ENCODE data around the gene RPUSD1.

DNA sequence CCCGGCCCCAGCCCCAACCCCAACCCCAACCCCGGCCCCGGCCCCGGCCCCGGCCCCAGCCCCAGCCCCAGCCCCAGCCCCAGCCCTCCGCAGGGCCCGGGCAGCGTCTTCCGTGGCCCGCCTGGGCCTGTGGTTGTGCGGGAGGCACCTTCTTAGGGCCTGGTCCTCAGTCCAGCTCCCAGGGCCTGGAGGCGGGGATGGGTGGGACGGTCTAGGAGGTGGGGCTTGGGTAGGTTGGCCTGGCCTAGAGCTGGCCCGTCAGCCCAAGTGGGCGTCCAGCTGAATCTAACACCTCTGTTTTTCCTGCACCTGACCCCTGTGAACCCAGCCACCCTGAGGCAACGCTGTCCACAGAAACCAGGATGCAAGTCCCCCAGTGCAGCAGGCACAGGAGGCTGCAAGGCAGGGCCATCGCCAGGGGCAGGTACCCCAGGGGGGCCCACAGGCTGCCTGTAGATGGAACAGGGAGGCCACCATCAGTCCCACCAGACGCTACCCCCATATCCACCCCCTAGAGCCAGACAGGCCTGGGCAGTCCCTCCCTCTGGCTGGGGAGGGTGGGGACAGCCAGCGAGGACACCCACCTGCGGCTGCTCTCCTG, 18.9 kb downstream of the RPUSD1 start:
- TF ChIP-seq, protein P1, sequence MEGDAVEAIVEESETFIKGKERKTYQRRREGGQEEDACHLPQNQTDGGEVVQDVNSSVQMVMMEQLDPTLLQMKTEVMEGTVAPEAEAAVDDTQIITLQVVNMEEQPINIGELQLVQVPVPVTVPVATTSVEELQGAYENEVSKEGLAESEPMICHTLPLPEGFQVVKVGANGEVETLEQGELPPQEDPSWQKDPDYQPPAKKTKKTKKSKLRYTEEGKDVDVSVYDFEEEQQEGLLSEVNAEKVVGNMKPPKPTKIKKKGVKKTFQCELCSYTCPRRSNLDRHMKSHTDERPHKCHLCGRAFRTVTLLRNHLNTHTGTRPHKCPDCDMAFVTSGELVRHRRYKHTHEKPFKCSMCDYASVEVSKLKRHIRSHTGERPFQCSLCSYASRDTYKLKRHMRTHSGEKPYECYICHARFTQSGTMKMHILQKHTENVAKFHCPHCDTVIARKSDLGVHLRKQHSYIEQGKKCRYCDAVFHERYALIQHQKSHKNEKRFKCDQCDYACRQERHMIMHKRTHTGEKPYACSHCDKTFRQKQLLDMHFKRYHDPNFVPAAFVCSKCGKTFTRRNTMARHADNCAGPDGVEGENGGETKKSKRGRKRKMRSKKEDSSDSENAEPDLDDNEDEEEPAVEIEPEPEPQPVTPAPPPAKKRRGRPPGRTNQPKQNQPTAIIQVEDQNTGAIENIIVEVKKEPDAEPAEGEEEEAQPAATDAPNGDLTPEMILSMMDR (IDR thresholded peaks at IDR 0.05; ENCODE audit: extremely low read depth in 1 of 2, insufficient read depth in 1 of 2, low read depth in 1 of 2, low read length in 2 of 2) = no peak
- TF ChIP-seq POLR2A (IDR thresholded peaks at IDR 0.05; ENCODE audit: low read depth, low read length) = no peak
- TF ChIP-seq POLR2AphosphoS5 (IDR thresholded peaks at IDR 0.05; ENCODE audit: insufficient read depth, low read depth, low read length) = no peak
- TF ChIP-seq FOS (IDR thresholded peaks at IDR 0.05; ENCODE audit: borderline replicate concordance, insufficient read depth, low read length) = no peak
- TF ChIP-seq EZH2 (IDR thresholded peaks at IDR 0.05; ENCODE audit: borderline replicate concordance, low read depth, low read length, severe bottlenecking) = no peak
